NOMO-1 treated with dmso at 0.1 percent for 144 hours (cell line): ENCODE data around the gene HOXC4.
"Not testable (repeated sequence)": the region's sequence is repeated elsewhere in the genome, so short reads cannot be mapped to it uniquely, and the experiment has no call there.

Source experiments
- DNase-seq: peaks from one replicate; lab custom pipeline; 2025; ENCODE audit not compliant: unreplicated experiment; lab: John Stamatoyannopoulos, UW

The HOXC4 gene

GRCh38 chr12:54081581-54082396 lies 28.2 kb downstream of the HOXC4 start:
- not testable (repeated sequence) for DNase-seq

GRCh38 chr12:54082397-54082892 lies 28.8 kb downstream of the HOXC4 start:
- DNase-seq: no peak

DNA sequence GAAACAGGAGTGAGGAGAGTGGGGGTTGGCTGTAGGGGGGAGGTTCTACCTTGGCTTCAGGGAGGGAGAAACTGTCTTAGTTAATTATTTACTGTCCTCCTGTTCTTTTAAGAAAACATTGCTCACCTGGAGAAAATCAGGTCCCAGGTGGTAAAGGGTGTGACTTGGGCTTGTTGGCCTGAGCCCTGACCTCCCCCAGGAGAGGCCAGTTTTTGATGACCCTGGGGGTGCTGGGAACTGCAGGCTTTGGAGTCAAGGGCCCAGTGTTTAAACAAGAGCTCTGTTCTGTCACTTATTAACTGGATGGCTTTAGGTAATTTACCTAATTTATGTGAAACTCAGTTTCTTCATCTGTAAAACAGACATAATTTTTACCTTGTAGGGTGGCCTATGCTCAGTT lies 34.4 kb downstream of the HOXC4 start:
- not testable (repeated sequence) for DNase-seq

GRCh38 chr12:54089465-54089864 lies 35.8 kb downstream of the HOXC4 start:
- not testable (repeated sequence) for DNase-seq

DNA sequence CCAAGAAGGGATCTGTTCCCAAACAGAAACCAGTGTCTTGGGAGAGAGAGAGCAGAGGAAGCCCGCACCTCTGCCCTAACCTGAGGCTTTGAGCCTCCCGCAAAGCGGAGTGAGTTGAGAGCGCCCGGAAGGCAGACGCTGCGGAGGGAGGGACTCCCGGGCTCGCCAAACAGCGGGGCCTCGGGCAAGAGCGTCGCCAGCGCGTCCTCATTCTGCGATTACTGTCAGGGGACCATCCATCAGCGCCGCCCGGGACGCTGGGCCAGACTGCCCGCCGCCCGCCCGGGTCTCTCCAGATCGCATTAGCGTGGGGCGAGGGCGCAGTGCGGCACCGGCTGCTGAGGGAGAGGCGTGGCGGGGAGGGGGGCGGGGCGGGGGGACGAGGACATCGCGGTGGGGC lies 36.7 kb downstream of the HOXC4 start:
- not testable (repeated sequence) for DNase-seq

GRCh38 chr12:54092943-54093342 lies 39.3 kb downstream of the HOXC4 start:
- DNase-seq: not testable (repeated sequence)

DNA sequence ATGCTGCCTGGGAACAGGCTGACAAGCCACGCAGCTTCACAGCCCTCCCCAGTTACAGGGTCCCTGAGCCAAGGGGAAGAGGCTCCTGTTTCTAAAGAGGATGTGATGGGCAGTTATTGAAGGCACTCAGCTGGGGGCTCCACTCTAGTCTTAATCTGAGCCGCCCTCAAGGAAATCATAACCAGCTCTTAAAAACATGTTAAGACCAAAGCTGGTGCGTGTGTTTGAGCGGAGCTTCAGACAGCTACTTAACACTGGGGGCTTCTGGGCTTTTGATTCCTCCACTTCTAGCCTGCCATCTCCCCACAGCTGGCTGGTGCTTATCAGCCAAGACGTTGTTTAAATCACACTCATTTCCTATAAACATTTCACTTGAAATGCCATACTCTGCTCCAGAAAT lies 42.3 kb downstream of the HOXC4 start:
- not testable (repeated sequence) for DNase-seq

DNA sequence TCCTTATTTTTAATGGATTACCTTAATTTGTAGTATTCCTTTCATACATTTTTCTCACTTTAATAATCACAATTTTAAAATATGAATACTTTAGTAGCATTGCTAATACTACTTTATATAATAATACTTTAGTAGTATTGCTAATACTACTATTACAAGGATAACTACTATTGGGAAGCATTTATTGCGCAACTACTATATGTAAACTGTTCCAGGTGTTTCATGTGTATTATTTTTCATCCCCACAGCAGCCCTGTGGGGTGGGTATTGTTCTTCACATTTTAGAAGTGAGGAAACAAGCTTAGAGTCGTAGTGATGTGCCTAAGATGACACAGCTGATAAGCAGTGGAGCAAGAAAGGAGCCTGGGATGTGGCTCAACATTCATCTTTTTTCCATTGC lies 45.0 kb downstream of the HOXC4 start:
- not testable (repeated sequence) for DNase-seq

DNA sequence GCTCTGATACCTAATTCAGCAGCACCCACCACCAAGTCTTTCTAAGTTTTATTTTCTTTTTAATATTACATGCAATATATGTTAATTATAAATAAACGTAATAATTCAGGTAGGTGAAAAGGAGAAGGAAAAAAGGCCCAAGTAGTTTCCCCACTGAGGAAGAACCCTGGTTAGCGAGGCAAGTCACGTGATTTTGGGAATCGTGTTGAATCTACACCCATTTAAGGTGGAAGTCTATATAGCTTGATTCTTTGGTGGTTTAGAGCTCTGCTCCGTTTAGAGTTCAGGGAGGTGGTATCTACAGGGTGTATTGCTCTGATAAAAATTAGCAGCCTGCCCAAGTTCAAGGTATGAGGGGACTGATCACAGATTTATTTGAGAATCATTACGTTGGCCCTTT lies 47.0 kb downstream of the HOXC4 start:
- not testable (repeated sequence) for DNase-seq

DNA sequence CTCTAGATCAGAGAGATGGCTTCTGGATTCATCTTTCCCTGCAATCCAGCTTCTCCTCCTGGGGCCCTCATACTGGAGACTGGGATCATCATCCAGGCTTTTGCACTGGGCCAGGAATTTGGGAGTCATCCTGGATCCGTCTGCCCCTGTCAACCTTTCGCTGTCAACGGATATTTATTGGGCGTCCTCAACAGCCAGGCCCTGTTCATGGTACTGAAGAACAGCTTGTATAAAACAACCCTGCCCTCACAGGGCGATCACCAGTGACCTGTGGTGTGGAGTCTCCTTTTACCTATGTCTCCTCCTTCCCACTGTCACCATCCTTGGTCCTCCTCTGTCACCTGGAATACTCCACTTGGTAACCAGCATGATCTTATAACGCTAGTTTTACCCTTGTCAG lies 48.6 kb downstream of the HOXC4 start:
- DNase-seq: not testable (repeated sequence)

GRCh38 chr12:54103827-54104226 lies 50.2 kb downstream of the HOXC4 start:
- not testable (repeated sequence) for DNase-seq
